Measurements from ENCODE around the gene LCK. TPM values are rescaled to one million over a fixed set of nuclear protein-coding genes. Genes with fewer than 3 reads are reported as not detected.

LCK gene
- total and polyA plus RNA-seq, 2 of the 8 experiments (the other 6 are each of a cell fraction or from before 2014, with no cell fraction given): 75.3 to 122 TPM

DNA sequence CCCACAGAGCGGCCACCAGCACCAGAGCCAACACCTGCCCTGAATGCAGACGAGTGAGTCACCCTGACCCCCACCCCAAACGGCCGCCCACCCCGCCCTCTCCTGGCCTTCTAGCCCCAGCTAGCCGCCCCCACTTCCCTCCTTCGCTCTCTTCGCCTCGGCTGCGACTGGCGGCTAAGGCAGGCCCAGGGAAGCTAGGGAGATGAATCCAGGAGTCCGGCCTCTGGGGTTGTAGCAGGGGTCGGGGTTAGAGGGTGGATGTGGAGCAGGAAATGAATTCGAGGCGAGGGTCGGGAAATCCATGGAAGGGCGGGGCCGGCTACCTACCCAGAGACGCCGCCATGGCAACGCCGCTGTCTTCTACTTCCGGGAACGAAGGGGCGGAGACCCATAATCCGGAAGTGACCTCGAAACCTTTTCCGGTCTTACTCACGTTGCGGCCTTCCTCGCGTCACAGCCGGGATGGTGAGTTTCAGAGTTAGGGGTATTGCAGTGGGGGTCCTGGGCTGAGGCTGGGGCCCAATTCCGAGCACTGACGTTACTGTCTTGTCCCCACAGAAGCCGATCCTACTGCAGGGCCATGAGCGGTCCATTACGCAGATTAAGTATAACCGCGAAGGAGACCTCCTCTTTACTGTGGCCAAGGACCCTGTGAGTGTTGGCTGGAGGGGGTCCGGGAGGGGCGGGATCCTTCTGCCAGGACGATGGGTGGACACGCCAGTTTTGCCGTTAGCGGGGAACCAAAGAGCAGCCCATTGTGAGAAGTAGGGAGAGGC is 28.9 kb upstream of the LCK start, which contains the start of the genes EIF3I and TMEM234:
Gene EIF3I, plus strand, starts transcription at position 428 of the 776 bp plus-strand sequence. Its CDS starts 35 bp downstream, at position 463.
Gene TMEM234, minus strand, starts transcription at position 374 of the 776 bp plus-strand sequence. Its CDS starts 31 bp downstream, at position 343.
- 1% methylated on average over 22 of the region's 46 CpGs; no CpG with 5 or more reads in 1 of the 2 experiments for WGBS, 2 experiments (ENCODE audit: extremely low coverage in 1 of 2, insufficient coverage in 1 of 2, insufficient read length in 1 of 2, insufficient replicate concordance in 2 of 2, low coverage in 1 of 2, low lambda C conversion rate in 2 of 2, missing lambda C conversion rate in 1 of 2)
- Histone ChIP-seq H3K9me3 (ENCODE audit: insufficient read depth in 2 of 2, low read depth in 1 of 2, low read length in 1 of 2) (no peaks in the 10 kb centered on the region), H3K4me3 (ENCODE audit: extremely low read depth in 1 of 4, insufficient read depth in 2 of 4, low read depth in 3 of 4, low read length in 4 of 4) (peak within 1 kb of the TSS; percentile 66 to 97 (median 88)), H2BK5ac (ENCODE audit: low read depth, low read length) (peak within 1 kb of the TSS; percentile 68; the same call in 1 of the 2 replicates), H3K27me3 (replicated peaks in 1 of 4; ENCODE audit: control insufficient read depth in 3 of 4, extremely low read depth in 1 of 4, insufficient read depth in 3 of 4, low read length in 3 of 4) (no peaks in the 10 kb centered on the region), H3K79me2 (ENCODE audit: control insufficient read depth in 1 of 2, insufficient read depth in 2 of 2, low read length in 2 of 2) (peaks cover 0 to 24% of the 10 kb centered on the region in 2 experiments; a peak in 3 of 4 replicates), H4K20me1 (replicated peaks in 1 of 2; ENCODE audit: control insufficient read depth in 1 of 2, insufficient read depth in 2 of 2, low read length in 2 of 2) (peaks cover 0 to 6% of the 10 kb centered on the region in 2 experiments), H4K8ac (ENCODE audit: extremely low read depth, insufficient read depth, low read length) (peak within 1 kb of the TSS; percentile 91; the same call in 1 of the 2 replicates), H2BK120ac (replicated peaks; ENCODE audit: low read depth, low read length) (no peak within 1 kb of the TSS), H3K4me1 (replicated peaks in 1 of 4; ENCODE audit: control insufficient read depth in 3 of 4, insufficient read depth in 4 of 4, low read length in 3 of 4) (peaks cover 0 to 7% (median 2%) of the 10 kb centered on the region in 4 experiments; a peak in 3 of 7 replicates), H2BK12ac (ENCODE audit: low read depth, low read length) (no peak within 1 kb of the TSS), H3K4me2 (ENCODE audit: insufficient read depth in 1 of 2, low read depth in 2 of 2, low read length in 2 of 2) (peak within 1 kb of the TSS; percentile 65 to 84), H3K36me3 (ENCODE audit: control insufficient read depth in 2 of 4, insufficient read depth in 4 of 4, low read length in 3 of 4) (peaks cover 4 to 25% (median 14%) of the 10 kb centered on the region in 4 experiments; a peak in 7 of 8 replicates), H3K18ac (ENCODE audit: extremely low read depth, low read length) (peak within 1 kb of the TSS; percentile 88), H3K9ac (replicated peaks in 1 of 4; ENCODE audit: extremely low read depth in 1 of 4, low read depth in 3 of 4, low read length in 3 of 4) (peak within 1 kb of the TSS; percentile 63 to 83 (median 75)), H2AK5ac (ENCODE audit: low read depth, low read length) (no peak within 1 kb of the TSS), H3K56ac (replicated peaks; ENCODE audit: insufficient read length, low read depth, low read length) (peak within 1 kb of the TSS; percentile 79), H2BK20ac (ENCODE audit: low read length) (no peak within 1 kb of the TSS), H2BK15ac (ENCODE audit: low read length) (no peak within 1 kb of the TSS), H3K4ac (replicated peaks; ENCODE audit: insufficient read length, low read depth, low read length) (peak within 1 kb of the TSS; percentile 16), H3K14ac (ENCODE audit: insufficient read length) (no peak within 1 kb of the TSS), H3K79me1 (ENCODE audit: low read depth, low read length) (peaks cover 2% of the 10 kb centered on the region; the same call in 1 of the 2 replicates), H3K23ac (ENCODE audit: insufficient read length) (no peak within 1 kb of the TSS), H4K5ac (ENCODE audit: insufficient read length, low read depth, low read length) (peak within 1 kb of the TSS; percentile 81), H3K23me2 (ENCODE audit: low read depth, low read length) (peaks cover 8% of the 10 kb centered on the region; the same call in 1 of the 2 replicates), H4K91ac (replicated peaks; ENCODE audit: insufficient read length, low read length) (peak within 1 kb of the TSS; percentile 58), H3K27ac (ENCODE audit: low read depth, low read length) (peak within 1 kb of the TSS; percentile 83), H2AFZ (ENCODE audit: low read length) (peak within 1 kb of the TSS; percentile 8; the same call in 1 of the 2 replicates)
- CTCF ChIA-PET (ENCODE audit: partially characterized antibody): interaction anchor here (1.6 to 1.9 kb wide), 2 partner anchors 18 to 38 kb away, joined by 3 to 18 read pairs; no protein-coding TSS in a partner anchor
- peak in 1 of 2 experiments; percentile 92 for DNase-seq (ENCODE audit: low read depth in 1 of 2, low spot score in 2 of 2)
- peak; percentile 66 for FAIRE-seq
- POLR2A ChIA-PET (ENCODE audit: partially characterized antibody): interaction anchor here (0.6 to 8.0 kb wide), 12 partner anchors 10 to 115 kb away, joined by 3 to 52 read pairs (median 5); partner anchors contain the start of genes DCDC2B and IQCC
- peak; percentile 51; the same call in 1 of the 2 replicates for TF ChIP-seq EGR1 (IDR thresholded peaks at IDR 0.05; ENCODE audit: borderline replicate concordance, low read depth, low read length)
- TF ChIP-seq TBP (IDR thresholded peaks at IDR 0.05; ENCODE audit: low read depth, low read length): peak; percentile 78
- peak; percentile 78 for TF ChIP-seq PHF8 (conservative IDR thresholded peaks at IDR 0.05; ENCODE audit: low read depth, low read length)
- TF ChIP-seq KDM5A (IDR thresholded peaks at IDR 0.05; ENCODE audit: low read length): 0 out of 2 replicates have a peak, but pooled peaks have one; percentile 4
- TF ChIP-seq ASH2L (IDR thresholded peaks at IDR 0.05; ENCODE audit: low read length): peak; percentile 39
- no peak for TF ChIP-seq HDAC6 (IDR thresholded peaks at IDR 0.05; ENCODE audit: low read depth, low read length)
- peak; percentile 93 for TF ChIP-seq CREB1 (IDR thresholded peaks at IDR 0.05)
- TF ChIP-seq TAF1 (IDR thresholded peaks at IDR 0.05; ENCODE audit: low read depth, low read length): peak; percentile 57; the same call in 1 of the 2 replicates
- TF ChIP-seq SIN3A (conservative IDR thresholded peaks at IDR 0.05 in 1 of 2, IDR thresholded peaks at IDR 0.05 in 1 of 2; ENCODE audit: low read depth in 1 of 2, low read length in 2 of 2): peak; percentile 78 to 90; a peak in 1 of 4 replicates
- TF ChIP-seq POLR2A (IDR thresholded peaks at IDR 0.05; ENCODE audit: control extremely low read depth in 1 of 2, low read depth in 2 of 2, low read length in 2 of 2): peak in 1 of 2 experiments; percentile 77; a peak in 1 of 3 replicates
- TF ChIP-seq, protein P1, sequence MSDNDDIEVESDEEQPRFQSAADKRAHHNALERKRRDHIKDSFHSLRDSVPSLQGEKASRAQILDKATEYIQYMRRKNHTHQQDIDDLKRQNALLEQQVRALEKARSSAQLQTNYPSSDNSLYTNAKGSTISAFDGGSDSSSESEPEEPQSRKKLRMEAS (IDR thresholded peaks at IDR 0.05): 0 out of 2 replicates have a peak, but pooled peaks have one; percentile 19
